Neural progenitor cell (in vitro differentiated cells): ENCODE results near the gene GUCA2B.

Experiments used
- EZH2 ChIP-seq: fragments of 200-600 bp; sonication (generic); IDR thresholded peaks from 2 replicates; pipeline ENCODE4 v1.6.1; 2017; ENCODE audit warnings: antibody characterized with exemption, mild to moderate bottlenecking, moderate library complexity
- EZH2phosphoT487 ChIP-seq: fragments of 200-600 bp; sonication (generic); IDR thresholded peaks from 2 replicates; pipeline ENCODE4 v1.6.1; 2017; ENCODE audit warnings: antibody characterized with exemption
- TF ChIP-seq, protein P1 (sequence below): fragments of 200-600 bp; sonication (generic); IDR thresholded peaks from 2 replicates; pipeline ENCODE4 v1.5.1; 2017; ENCODE audit warnings: antibody characterized with exemption, mild to moderate bottlenecking

DNA sequence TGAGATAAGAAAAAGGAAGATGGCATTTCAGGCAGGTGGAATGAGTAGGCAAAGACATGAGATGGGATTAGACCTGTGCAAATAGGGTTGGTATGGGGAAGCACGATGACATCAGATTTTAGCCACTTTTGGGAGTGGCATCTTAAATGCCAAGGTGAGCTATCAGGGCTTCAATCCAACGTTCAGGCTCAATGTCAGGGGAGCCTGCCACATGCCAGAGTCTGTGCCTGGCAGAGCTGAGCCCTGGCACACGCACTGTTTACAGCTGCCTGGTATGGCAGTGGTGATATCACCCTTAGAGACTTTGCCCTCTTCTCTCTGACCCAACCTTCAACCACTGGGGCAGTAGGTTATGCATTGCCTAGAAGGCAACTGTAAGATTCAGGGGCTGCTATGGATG, 1.1 kb upstream of the GUCA2B start:
- TF ChIP-seq, protein P1, sequence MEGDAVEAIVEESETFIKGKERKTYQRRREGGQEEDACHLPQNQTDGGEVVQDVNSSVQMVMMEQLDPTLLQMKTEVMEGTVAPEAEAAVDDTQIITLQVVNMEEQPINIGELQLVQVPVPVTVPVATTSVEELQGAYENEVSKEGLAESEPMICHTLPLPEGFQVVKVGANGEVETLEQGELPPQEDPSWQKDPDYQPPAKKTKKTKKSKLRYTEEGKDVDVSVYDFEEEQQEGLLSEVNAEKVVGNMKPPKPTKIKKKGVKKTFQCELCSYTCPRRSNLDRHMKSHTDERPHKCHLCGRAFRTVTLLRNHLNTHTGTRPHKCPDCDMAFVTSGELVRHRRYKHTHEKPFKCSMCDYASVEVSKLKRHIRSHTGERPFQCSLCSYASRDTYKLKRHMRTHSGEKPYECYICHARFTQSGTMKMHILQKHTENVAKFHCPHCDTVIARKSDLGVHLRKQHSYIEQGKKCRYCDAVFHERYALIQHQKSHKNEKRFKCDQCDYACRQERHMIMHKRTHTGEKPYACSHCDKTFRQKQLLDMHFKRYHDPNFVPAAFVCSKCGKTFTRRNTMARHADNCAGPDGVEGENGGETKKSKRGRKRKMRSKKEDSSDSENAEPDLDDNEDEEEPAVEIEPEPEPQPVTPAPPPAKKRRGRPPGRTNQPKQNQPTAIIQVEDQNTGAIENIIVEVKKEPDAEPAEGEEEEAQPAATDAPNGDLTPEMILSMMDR: no peak
- TF ChIP-seq EZH2 (no peak), EZH2phosphoT487 (no peak)
